Suprapubic skin (tissue), 4 donors: Measurements from ENCODE around the gene GAN. TPM values are rescaled to one million over a fixed set of nuclear protein-coding genes. Genes with fewer than 3 reads are reported as not detected.
"Not testable (repeated sequence)": the region's sequence is repeated elsewhere in the genome, so short reads cannot be mapped to it uniquely, and the experiment has no call there.

ENCODE experiments used
- DNase-seq, 2 donors: peaks; one replicate each; pipeline ENCODE4 v3.0.0-alpha.2; 2019; ENCODE audit warnings: low spot score in 2 of 2
- H3K27ac ChIP-seq: fragments of 200-600 bp; sonication (generic); one replicate; pipeline ENCODE4 v1.5.1; 2019
- H3K27me3 ChIP-seq: fragments of 200-600 bp; sonication (generic); one replicate; pipeline ENCODE4 v1.5.1; 2019
- H3K36me3 ChIP-seq: fragments of 200-600 bp; sonication (generic); one replicate; pipeline ENCODE4 v1.5.1; 2019
- H3K4me1 ChIP-seq: fragments of 200-600 bp; sonication (generic); one replicate; pipeline ENCODE4 v1.5.1; 2019
- H3K4me3 ChIP-seq: fragments of 200-600 bp; sonication (generic); one replicate; pipeline ENCODE4 v1.5.1; 2019; ENCODE audit warnings: mild to moderate bottlenecking
- H3K9me3 ChIP-seq: fragments of 200-600 bp; sonication (generic); one replicate; pipeline ENCODE4 v1.5.1; 2019
- EP300 ChIP-seq: sonication (generic); formaldehyde crosslinking; IDR thresholded peaks from one replicate; pipeline ENCODE4 v1.6.1; 2017; ENCODE audit warnings: antibody characterized with exemption
- POLR2A ChIP-seq, 2 donors: fragments of 450-650 bp; IDR thresholded peaks; one replicate each; pipeline ENCODE4 v1.6.1; 2017; ENCODE audit warnings: antibody characterized with exemption in 2 of 2, mild to moderate bottlenecking in 2 of 2, moderate library complexity in 2 of 2
- POLR2AphosphoS5 ChIP-seq, 3 donors: sonication (generic); formaldehyde crosslinking; IDR thresholded peaks; one replicate each; pipeline ENCODE4 v1.6.1; 2017; ENCODE audit warnings: antibody characterized with exemption in 3 of 3
- WGBS: methylation state at CpG from one replicate; pipeline ENCODE4 v1.1.5; 2018; 5-methylcytosine and 5-hydroxymethylcytosine counted together
- total RNA-seq, 4 donors: library from RNA; depleted of rRNA; stranded (reverse); fragments of >200 nt; gene quantifications; one replicate each; pipeline ENCODE4 v1.1.0, GENCODE V29; 2016
- TF ChIP-seq, protein P1 (sequence below), 2 donors: fragments of 200-600 bp in 1 of 2; fragments of 450-650 bp in 1 of 2; sonication (generic) in 1 of 2; IDR thresholded peaks; one replicate each; pipeline ENCODE4 v1.5.1; 2016 to 2019; ENCODE audit warnings: antibody characterized with exemption in 2 of 2, mild to moderate bottlenecking in 1 of 2, moderate library complexity in 1 of 2

The GAN gene
- total RNA-seq, 4 donors from 2014 or later, result 74.3 to 168 (median 130) TPM

DNA sequence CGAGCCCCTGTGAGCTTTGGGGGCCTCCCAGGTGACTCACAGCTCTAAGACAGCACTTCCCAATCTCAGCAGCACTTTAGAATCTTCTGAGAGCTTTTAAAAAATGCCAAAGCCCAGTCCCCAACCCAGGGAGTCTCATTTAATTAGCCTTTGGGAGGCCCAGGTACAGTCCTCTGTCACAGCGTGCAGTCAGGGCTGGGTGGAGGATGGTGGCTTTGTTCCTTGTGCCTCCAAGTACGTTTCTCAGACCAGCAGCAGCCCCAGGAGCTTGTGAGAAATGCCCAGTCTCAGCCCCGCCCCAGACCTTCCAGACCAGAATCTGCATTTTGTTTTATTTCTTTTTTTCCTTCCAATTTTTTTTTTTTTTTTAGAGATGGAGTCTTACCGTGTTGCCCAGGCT, 102.4 kb downstream of the GAN start:
- 85% methylated on average over 4 of the region's 5 CpGs for WGBS
- TF ChIP-seq, protein P1, sequence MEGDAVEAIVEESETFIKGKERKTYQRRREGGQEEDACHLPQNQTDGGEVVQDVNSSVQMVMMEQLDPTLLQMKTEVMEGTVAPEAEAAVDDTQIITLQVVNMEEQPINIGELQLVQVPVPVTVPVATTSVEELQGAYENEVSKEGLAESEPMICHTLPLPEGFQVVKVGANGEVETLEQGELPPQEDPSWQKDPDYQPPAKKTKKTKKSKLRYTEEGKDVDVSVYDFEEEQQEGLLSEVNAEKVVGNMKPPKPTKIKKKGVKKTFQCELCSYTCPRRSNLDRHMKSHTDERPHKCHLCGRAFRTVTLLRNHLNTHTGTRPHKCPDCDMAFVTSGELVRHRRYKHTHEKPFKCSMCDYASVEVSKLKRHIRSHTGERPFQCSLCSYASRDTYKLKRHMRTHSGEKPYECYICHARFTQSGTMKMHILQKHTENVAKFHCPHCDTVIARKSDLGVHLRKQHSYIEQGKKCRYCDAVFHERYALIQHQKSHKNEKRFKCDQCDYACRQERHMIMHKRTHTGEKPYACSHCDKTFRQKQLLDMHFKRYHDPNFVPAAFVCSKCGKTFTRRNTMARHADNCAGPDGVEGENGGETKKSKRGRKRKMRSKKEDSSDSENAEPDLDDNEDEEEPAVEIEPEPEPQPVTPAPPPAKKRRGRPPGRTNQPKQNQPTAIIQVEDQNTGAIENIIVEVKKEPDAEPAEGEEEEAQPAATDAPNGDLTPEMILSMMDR (IDR thresholded peaks at IDR 0.05), result no peak
- TF ChIP-seq EP300 (no peak), POLR2AphosphoS5 (IDR thresholded peaks at IDR 0.05) (no peak), POLR2A (IDR thresholded peaks at IDR 0.05) (no peak)
- Histone ChIP-seq H3K36me3 (no peaks in the 10 kb centered on the region), H3K4me1 (no peaks in the 10 kb centered on the region), H3K27ac (no peak overlapping the region), H3K9me3 (no peaks in the 10 kb centered on the region), H3K4me3 (no peak overlapping the region), H3K27me3 (no peaks in the 10 kb centered on the region)
- no peak for DNase-seq

DNA sequence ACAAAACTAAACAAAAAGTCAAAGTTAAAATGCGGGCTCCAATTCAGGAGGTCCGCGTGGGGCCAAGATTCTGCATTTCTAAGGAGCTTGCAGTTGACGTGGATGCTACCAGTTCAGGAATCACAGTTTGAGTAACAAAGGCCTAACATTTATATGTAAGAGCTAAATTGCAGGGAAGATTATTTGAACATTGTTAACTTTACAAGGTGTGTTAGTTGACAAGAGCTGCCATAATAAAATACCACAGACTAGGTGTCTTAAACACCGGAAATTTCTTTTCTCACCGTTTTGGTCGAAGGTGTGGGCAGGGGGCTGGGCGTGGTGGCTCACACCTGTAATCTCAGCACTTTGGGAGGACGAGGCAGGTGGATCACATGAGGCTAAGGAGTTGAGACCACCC, 105.0 kb downstream of the GAN start:
- Histone ChIP-seq H3K9me3 (no peaks in the 10 kb centered on the region), H3K4me1 (no peaks in the 10 kb centered on the region), H3K27me3 (no peaks in the 10 kb centered on the region), H3K36me3 (no peaks in the 10 kb centered on the region), H3K4me3 (no peak overlapping the region), H3K27ac (no peak overlapping the region)
- WGBS, result 96% methylated on average over 9 of the region's 9 CpGs
- TF ChIP-seq EP300, result no peak
- TF ChIP-seq, protein P1 (IDR thresholded peaks at IDR 0.05), result no peak
- no peak for TF ChIP-seq POLR2AphosphoS5 (IDR thresholded peaks at IDR 0.05)
- TF ChIP-seq POLR2A (IDR thresholded peaks at IDR 0.05), result no peak
- DNase-seq, result no peak

DNA sequence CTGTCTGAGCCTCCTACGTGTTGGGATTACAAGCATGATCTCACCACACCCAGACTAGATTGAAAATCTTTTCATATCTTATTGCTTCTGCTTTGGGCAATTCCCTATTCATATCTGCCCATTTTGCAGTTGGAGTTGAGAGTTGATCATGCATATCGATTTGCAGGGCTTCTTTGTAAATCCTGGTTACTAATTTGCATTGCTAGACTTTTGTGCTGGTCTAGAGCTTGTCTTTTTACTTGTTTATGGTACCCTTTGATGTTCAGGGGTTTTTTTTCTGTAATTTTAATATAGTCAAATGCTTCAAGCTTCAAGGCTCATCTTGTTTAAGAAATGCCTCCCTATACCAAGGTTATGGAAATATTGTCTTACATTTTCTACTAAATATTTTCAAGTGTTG, 106.4 kb downstream of the GAN start:
- H3K27ac ChIP-seq, result no peak overlapping the region
- H3K27me3 ChIP-seq, result no peaks in the 10 kb centered on the region
- 69% methylated on average over 2 of the region's 2 CpGs for WGBS
- no peak for DNase-seq
- H3K9me3 ChIP-seq, result no peaks in the 10 kb centered on the region
- no peaks in the 10 kb centered on the region for H3K36me3 ChIP-seq
- no peaks in the 10 kb centered on the region for H3K4me1 ChIP-seq
- H3K4me3 ChIP-seq, result no peak overlapping the region
- TF ChIP-seq POLR2AphosphoS5 (IDR thresholded peaks at IDR 0.05) (no peak), EP300 (no peak), POLR2A (IDR thresholded peaks at IDR 0.05) (no peak)
- TF ChIP-seq, protein P1 (IDR thresholded peaks at IDR 0.05), result no peak

DNA sequence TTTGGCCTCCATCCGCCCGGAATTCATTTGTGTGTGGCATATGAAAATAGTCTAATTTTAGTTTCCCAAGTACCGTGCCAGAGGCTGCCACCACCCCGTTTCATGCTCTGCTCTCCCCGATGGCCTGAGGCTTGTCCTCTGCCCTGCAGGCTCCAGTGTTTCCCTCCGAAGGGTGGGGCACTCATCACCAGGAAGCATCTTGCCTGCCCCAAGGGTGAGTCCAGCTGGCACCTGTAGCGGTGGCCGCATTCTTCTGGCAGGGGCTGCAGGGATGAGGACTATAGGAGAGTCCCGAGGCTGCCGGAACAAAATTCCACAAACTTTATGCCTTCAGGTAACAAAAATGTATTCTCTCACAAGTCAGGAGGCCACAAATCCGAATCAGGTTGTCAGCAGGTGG, 106.8 kb downstream of the GAN start:
- Histone ChIP-seq H3K27ac (no peak overlapping the region), H3K36me3 (no peaks in the 10 kb centered on the region), H3K9me3 (no peaks in the 10 kb centered on the region), H3K4me1 (no peaks in the 10 kb centered on the region), H3K27me3 (no peaks in the 10 kb centered on the region), H3K4me3 (no peak overlapping the region)
- TF ChIP-seq, protein P1 (IDR thresholded peaks at IDR 0.05), result no peak
- TF ChIP-seq POLR2AphosphoS5 (IDR thresholded peaks at IDR 0.05) (no peak), POLR2A (IDR thresholded peaks at IDR 0.05) (no peak), EP300 (no peak)
- DNase-seq, result no peak
- WGBS, result 54% methylated on average over 11 of the region's 11 CpGs

DNA sequence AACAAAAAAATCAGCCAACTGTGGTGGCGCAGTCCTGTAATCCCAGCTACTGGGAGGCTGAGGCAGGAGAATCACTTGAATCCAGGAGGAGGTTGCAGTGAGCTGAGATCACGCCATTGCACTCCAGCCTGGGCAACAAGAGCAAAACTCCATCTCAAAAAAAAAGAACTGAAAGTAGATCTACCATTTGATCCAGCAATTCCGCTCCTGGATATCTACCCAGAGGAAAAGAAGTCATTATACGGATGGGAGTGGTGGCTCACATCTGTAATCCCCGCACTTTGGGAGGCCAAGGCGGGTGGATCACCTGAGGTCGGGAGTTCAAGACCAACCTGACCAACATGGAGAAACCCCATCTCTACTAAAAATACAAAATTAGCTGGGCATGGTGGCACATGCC, 107.4 kb downstream of the GAN start:
- not testable (repeated sequence) for H3K4me1 ChIP-seq, H3K27me3 ChIP-seq
- WGBS, result 95% methylated on average over 7 of the region's 7 CpGs

DNA sequence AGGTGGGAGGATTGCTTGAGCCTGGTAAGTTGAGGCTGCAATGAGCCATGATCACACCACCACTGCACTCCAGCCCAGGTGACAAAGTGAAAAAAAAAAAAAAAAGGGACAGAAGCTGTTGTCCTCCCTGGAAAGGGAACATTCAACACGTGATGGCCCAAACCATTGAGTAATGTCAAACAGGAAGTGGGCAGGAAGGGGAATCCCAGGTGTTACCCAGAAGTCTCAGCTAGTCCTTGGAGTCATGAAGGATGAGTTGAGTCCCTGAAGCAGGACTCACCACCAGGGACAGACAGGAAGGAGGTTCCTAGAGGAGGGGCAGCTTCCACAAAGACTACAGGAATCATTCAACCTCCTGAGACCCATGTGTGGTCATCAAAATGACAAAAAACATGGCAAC, 110.0 kb downstream of the GAN start:
- no peaks in the 10 kb centered on the region for H3K4me1 ChIP-seq
- WGBS, result 10% methylated on average over 1 of the region's 1 CpG
- no peak for DNase-seq
- H3K4me3 ChIP-seq, result no peak overlapping the region
- no peak overlapping the region for H3K27ac ChIP-seq
- H3K9me3 ChIP-seq, result no peaks in the 10 kb centered on the region
- H3K36me3 ChIP-seq, result no peaks in the 10 kb centered on the region
- no peak for TF ChIP-seq EP300
- TF ChIP-seq, protein P1 (IDR thresholded peaks at IDR 0.05), result no peak
- no peak for TF ChIP-seq POLR2A (IDR thresholded peaks at IDR 0.05)
- TF ChIP-seq POLR2AphosphoS5 (IDR thresholded peaks at IDR 0.05), result no peak
- H3K27me3 ChIP-seq, result no peaks in the 10 kb centered on the region

More for the DNA sequence above, 107.4 kb downstream of the GAN start:
- H3K27ac ChIP-seq, H3K36me3 ChIP-seq, H3K9me3 ChIP-seq, H3K4me3 ChIP-seq, DNase-seq: not testable (repeated sequence)
